ENCODE results near the gene UBXN7. TPM values are rescaled to one million over a fixed set of nuclear protein-coding genes. Genes with fewer than 3 reads are reported as not detected.
A peak's percentile ranks its signal among the peaks of the same experiment; 100 is the strongest.
"Not testable (repeated sequence)": the region's sequence is repeated elsewhere in the genome, so short reads cannot be mapped to it uniquely, and the experiment has no call there.

UBXN7 gene
- total RNA-seq, 1 donor from 2014 or later, result 6.8 TPM

- DNase-seq (ENCODE audit: low read depth), result no peak
- no peak for TF ChIP-seq CTCF (conservative IDR thresholded peaks at IDR 0.05; ENCODE audit: low read depth, low read length)
- peak within 1 kb of the TSS; percentile 86 for H3K4me3 ChIP-seq (ENCODE audit: low read depth, low read length)
Measured at GRCh38 chr3:196317687-196318467, 114.3 kb downstream of the UBXN7 start, which contains the start of gene DYNLT2B. DYNLT2B (minus strand) TSS chr3:196318240; CDS start chr3:196318152, 88 bp downstream.

- H3K4me3 ChIP-seq (ENCODE audit: low read depth, low read length), result peak overlapping the region; percentile 86
- not testable (repeated sequence) for DNase-seq (ENCODE audit: low read depth)
Measured at GRCh38 chr3:196316799-196317686, 115.2 kb downstream of the UBXN7 start.

- no peak for TF ChIP-seq CTCF (conservative IDR thresholded peaks at IDR 0.05; ENCODE audit: low read depth, low read length)
- no peak for DNase-seq (ENCODE audit: low read depth)
Measured at GRCh38 chr3:196315821-196316220, 116.4 kb downstream of the UBXN7 start.

GRCh38 chr3:196314597-196314996 lies 117.6 kb downstream of the UBXN7 start:
- no peak for TF ChIP-seq CTCF (conservative IDR thresholded peaks at IDR 0.05; ENCODE audit: low read depth, low read length)
- no peak overlapping the region for H3K4me3 ChIP-seq (ENCODE audit: low read depth, low read length)
- no peak for DNase-seq (ENCODE audit: low read depth)

More at GRCh38 chr3:196315821-196316220, 116.4 kb downstream of the UBXN7 start:
- H3K4me3 ChIP-seq (ENCODE audit: low read depth, low read length), result no peak overlapping the region

GRCh38 chr3:196314086-196314485 lies 118.1 kb downstream of the UBXN7 start:
- not testable (repeated sequence) for DNase-seq (ENCODE audit: low read depth); H3K4me3 ChIP-seq (ENCODE audit: low read depth, low read length)

- DNase-seq (ENCODE audit: low read depth); H3K4me3 ChIP-seq (ENCODE audit: low read depth, low read length): not testable (repeated sequence)
Measured at GRCh38 chr3:196302960-196303359, 129.3 kb downstream of the UBXN7 start.

- not testable (repeated sequence) for DNase-seq (ENCODE audit: low read depth)
Measured at GRCh38 chr3:196302551-196302950, 129.7 kb downstream of the UBXN7 start.

GRCh38 chr3:196298521-196298920 lies 133.7 kb downstream of the UBXN7 start:
- H3K4me3 ChIP-seq (ENCODE audit: low read depth, low read length), result no peak overlapping the region
- no peak for TF ChIP-seq CTCF (conservative IDR thresholded peaks at IDR 0.05; ENCODE audit: low read depth, low read length)
- DNase-seq (ENCODE audit: low read depth), result no peak

More at GRCh38 chr3:196302551-196302950, 129.7 kb downstream of the UBXN7 start:
- H3K4me3 ChIP-seq (ENCODE audit: low read depth, low read length), result not testable (repeated sequence)

Other genes starting within 250 kb of the UBXN7 start
- gene ZDHHC19, start 221.0 kb downstream of the UBXN7 start, total RNA-seq, result not detected in 2 replicates
- 0.12 TPM in 1 of 2 replicates, not detected in the other for gene SLC51A, start 215.9 kb downstream of the UBXN7 start, total RNA-seq
- gene PCYT1A, start 144.7 kb downstream of the UBXN7 start, total RNA-seq, result 21.6 and 33.5 TPM in 2 replicates
- 19.5 and 33.2 TPM in 2 replicates for gene DYNLT2B, start 114.2 kb downstream of the UBXN7 start, total RNA-seq
- 1.0 and 3.8 TPM in 2 replicates for gene TM4SF19, start 94.0 kb downstream of the UBXN7 start, total RNA-seq
- gene RNF168, start 71.3 kb upstream of the UBXN7 start, total RNA-seq, result 14.0 and 17.5 TPM in 2 replicates
- gene SMCO1, start 82.9 kb upstream of the UBXN7 start, total RNA-seq, result not detected in 2 replicates
- 8.5 and 9.2 TPM in 2 replicates for gene WDR53, start 136.1 kb upstream of the UBXN7 start, total RNA-seq
- 7.8 and 9.9 TPM in 2 replicates for gene FBXO45, start 136.2 kb upstream of the UBXN7 start, total RNA-seq
- gene NRROS, start 207.3 kb upstream of the UBXN7 start, total RNA-seq, result 0.35 and 2.5 TPM in 2 replicates